Measurements from ENCODE around the gene NAPB.

DNA sequence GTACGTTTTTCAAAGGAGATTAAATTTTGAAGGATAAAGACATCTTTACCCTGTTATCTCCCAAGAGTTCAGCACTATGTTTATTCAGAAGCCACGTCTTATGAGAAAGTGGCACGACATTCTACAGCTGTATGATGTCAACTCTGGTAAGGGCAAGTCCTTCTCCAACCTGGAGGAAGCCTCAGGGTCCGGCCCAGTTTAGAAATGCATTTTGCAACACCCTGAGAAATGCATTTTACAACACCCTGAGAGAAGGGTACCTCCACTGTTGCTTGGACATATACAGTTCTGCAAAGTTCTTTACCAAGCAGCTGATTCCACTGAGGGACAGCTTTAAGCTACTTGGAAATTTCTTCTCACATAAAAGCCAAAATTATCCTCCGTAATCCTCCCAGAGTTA is 17.5 kb downstream of the NAPB start:
- TF ChIP-seq ESRRA (IDR thresholded peaks at IDR 0.05; ENCODE audit: low read length) (no peak), CEBPB (IDR thresholded peaks at IDR 0.05; ENCODE audit: borderline replicate concordance in 1 of 2, low read depth in 2 of 2, low read length in 2 of 2) (no peak)
- TF ChIP-seq, protein P1, sequence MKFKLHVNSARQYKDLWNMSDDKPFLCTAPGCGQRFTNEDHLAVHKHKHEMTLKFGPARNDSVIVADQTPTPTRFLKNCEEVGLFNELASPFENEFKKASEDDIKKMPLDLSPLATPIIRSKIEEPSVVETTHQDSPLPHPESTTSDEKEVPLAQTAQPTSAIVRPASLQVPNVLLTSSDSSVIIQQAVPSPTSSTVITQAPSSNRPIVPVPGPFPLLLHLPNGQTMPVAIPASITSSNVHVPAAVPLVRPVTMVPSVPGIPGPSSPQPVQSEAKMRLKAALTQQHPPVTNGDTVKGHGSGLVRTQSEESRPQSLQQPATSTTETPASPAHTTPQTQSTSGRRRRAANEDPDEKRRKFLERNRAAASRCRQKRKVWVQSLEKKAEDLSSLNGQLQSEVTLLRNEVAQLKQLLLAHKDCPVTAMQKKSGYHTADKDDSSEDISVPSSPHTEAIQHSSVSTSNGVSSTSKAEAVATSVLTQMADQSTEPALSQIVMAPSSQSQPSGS (IDR thresholded peaks at IDR 0.05; ENCODE audit: low read length): no peak

Data from GM12878 (cell line).